HepG2 (cell line): ENCODE data around the gene SSNA1. TPM values are rescaled to one million over a fixed set of nuclear protein-coding genes. Genes with fewer than 3 reads are reported as not detected.

Experiments
- AKAP8 ChIP-seq: sonication (generic); formaldehyde crosslinking; IDR thresholded peaks from 2 replicates; pipeline ENCODE4 v1.5.1; 2020; ENCODE audit warnings: mild to moderate bottlenecking, missing genetic modification reagents
- E2F1 ChIP-seq: sonication (generic); formaldehyde crosslinking; IDR thresholded peaks from 2 replicates; pipeline ENCODE4 v1.5.0; 2020; ENCODE audit warnings: missing genetic modification reagents
- ELF1 ChIP-seq: sonication (generic); formaldehyde crosslinking; IDR thresholded peaks from 2 replicates; pipeline ENCODE4 v1.4.0; 2020; ENCODE audit warnings: missing genetic modification reagents
- FLYWCH1 ChIP-seq: sonication (generic); formaldehyde crosslinking; IDR thresholded peaks from 2 replicates; pipeline ENCODE4 v1.8.1; 2023; ENCODE audit warnings: mild to moderate bottlenecking, missing genetic modification reagents
- GPBP1L1 ChIP-seq: sonication (generic); formaldehyde crosslinking; IDR thresholded peaks from 2 replicates; pipeline ENCODE4 v1.5.0; 2020; ENCODE audit warnings: mild to moderate bottlenecking, missing genetic modification reagents
- HNRNPL ChIP-seq: fragments of 200-400 bp; formaldehyde crosslinking; IDR thresholded peaks from 2 replicates; pipeline ENCODE4 v1.6.1; 2017; ENCODE audit warnings: mild to moderate bottlenecking, low read depth, low read length
- IRF2 ChIP-seq: IDR thresholded peaks from 2 replicates; pipeline ENCODE4 v1.6.1; 2018; ENCODE audit warnings: missing genetic modification reagents, missing compliant biosample characterization
- NFYB ChIP-seq: sonication (generic); formaldehyde crosslinking; IDR thresholded peaks from 2 replicates; pipeline ENCODE4 v1.4.0; 2020; ENCODE audit warnings: missing genetic modification reagents
- RARA ChIP-seq: IDR thresholded peaks from 2 replicates; pipeline ENCODE4 v1.6.1; 2016; ENCODE audit warnings: missing genetic modification reagents, missing compliant biosample characterization
- REST ChIP-seq, 2 experiments: IDR thresholded peaks; 2 replicates each; pipeline ENCODE4 v1.6.1; 2011 to 2012; ENCODE audit warnings: low read length in 2 of 2, borderline replicate concordance in 1 of 2, low read depth in 1 of 2, mild to moderate bottlenecking in 1 of 2, moderate library complexity in 1 of 2
- RXRB ChIP-seq: IDR thresholded peaks from 2 replicates; pipeline ENCODE4 v1.6.1; 2016; ENCODE audit warnings: borderline replicate concordance, missing genetic modification reagents, missing compliant biosample characterization
- SALL1 ChIP-seq: sonication (generic); formaldehyde crosslinking; IDR thresholded peaks from 2 replicates; pipeline ENCODE4 v1.8.0; 2022; ENCODE audit warnings: mild to moderate bottlenecking, missing genetic modification reagents
- TAF15 ChIP-seq: fragments of 200-400 bp; formaldehyde crosslinking; IDR thresholded peaks from one replicate; pipeline ENCODE4 v1.6.1; 2018; ENCODE audit warnings: mild to moderate bottlenecking, low read depth, low read length; ENCODE audit not compliant: poor library complexity, severe bottlenecking
- TGIF2 ChIP-seq: IDR thresholded peaks from 2 replicates; pipeline ENCODE4 v1.6.1; 2016; ENCODE audit warnings: control low read depth, missing compliant biosample characterization
- ZBTB7B ChIP-seq: sonication (generic); formaldehyde crosslinking; IDR thresholded peaks from 2 replicates; pipeline ENCODE4 v1.4.0; 2020; ENCODE audit warnings: missing genetic modification reagents
- ZNF441 ChIP-seq: sonication (generic); formaldehyde crosslinking; IDR thresholded peaks from 2 replicates; pipeline ENCODE4 v1.7.0; 2021; ENCODE audit warnings: missing genetic modification reagents, borderline replicate concordance
- ZNF558 ChIP-seq: sonication (generic); formaldehyde crosslinking; IDR thresholded peaks from 2 replicates; pipeline ENCODE4 v1.9.0; 2022; ENCODE audit warnings: mild to moderate bottlenecking, missing genetic modification reagents, borderline replicate concordance
- ZNF678 ChIP-seq: sonication (generic); formaldehyde crosslinking; IDR thresholded peaks from 2 replicates; pipeline ENCODE4 v1.4.0; 2020; ENCODE audit warnings: mild to moderate bottlenecking, missing genetic modification reagents
- ZNF879 ChIP-seq: sonication (generic); formaldehyde crosslinking; IDR thresholded peaks from 2 replicates; pipeline ENCODE4 v1.8.1; 2023; ENCODE audit warnings: missing genetic modification reagents
- polyA plus RNA-seq, 8 experiments: library from polyadenylated mRNA; depleted of rRNA in 3 of 8; stranded (reverse) in 7 of 8; unstranded in 1 of 8; fragments of >200 nt; fragmentation: Illumina TruSeq in 4 of 8; extraction: Trizol in 4 of 8; gene quantifications; 2 replicates each; pipeline versions ENCODE4 v1.2.1 to v1.2.3, GENCODE V29; 2011 to 2016; ENCODE audit warnings: low read depth in 4 of 8, missing spikeins in 1 of 8, mixed read lengths in 1 of 8; ENCODE audit not compliant: insufficient read depth in 1 of 8
- total RNA-seq, 5 experiments: library from RNA; depleted of rRNA; stranded (reverse); fragments of >200 nt; fragmentation: Illumina TruSeq; extraction: Trizol; gene quantifications; 2 replicates each; pipeline ENCODE4 v1.2.3, GENCODE V29; 2016; ENCODE audit warnings: low read depth in 1 of 5
- TF ChIP-seq, protein P1 (sequence below): sonication (generic); formaldehyde crosslinking; IDR thresholded peaks from 2 replicates; pipeline ENCODE4 v1.9.0; 2021; ENCODE audit warnings: missing genetic modification reagents, borderline replicate concordance

The SSNA1 gene
- total and polyA plus RNA-seq, 2 of the 13 experiments (the other 11 are each of a cell fraction or from before 2014, with no cell fraction given): 35.9 to 49.4 TPM

DNA sequence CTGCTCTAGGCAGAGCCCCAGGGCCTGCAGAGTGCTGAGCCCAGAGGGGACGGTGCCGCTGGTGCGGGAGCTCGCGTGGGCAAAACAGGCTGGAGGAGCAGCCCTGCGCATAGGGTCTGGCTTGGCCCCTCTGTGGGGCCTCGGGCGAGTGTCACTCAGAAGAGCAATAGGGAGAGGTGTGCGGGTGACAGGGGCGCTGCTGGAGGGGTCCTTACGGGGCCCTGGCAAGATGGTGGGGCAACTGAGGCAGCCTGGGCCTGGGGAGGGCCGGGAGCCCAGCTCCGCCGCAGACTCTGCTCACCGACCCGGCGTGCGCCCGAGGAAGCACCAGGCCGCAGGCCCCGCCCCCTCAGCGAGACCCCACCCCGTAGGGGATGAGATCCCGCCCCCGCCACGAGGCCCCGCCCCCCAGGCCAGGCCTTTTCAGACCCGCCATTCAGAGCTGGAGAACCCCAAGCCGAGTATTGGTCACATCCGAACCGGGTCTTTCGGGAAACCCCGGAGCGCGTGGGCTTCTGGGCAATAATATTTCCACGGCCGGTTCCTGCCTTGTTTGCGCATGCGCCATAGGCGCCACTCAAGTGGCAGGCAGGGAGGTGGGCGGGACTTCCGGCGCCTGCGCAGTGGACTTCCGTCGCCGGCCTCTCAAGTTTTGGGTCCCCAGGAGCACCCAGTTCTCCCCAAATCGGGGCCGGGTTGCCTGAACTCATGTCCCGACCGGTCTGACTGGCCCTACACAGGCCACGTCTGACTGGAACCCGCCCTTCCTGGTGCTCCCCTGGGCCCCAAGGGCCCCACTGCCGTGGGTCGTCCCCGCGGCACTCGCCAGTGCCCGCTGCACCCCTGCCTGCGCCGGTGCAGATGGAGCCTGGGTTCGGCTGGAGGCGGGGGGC, 34.8 kb downstream of the SSNA1 start (continued):
- TF ChIP-seq HNRNPL (0 out of 2 replicates have a peak, but pooled peaks have one; percentile 16), RXRB (CRISPR knock-in tag) (peak; percentile 15; the same call in 1 of the 2 replicates), ZNF441 (CRISPR knock-in tag) (no peak; the same call in 1 of the 2 replicates), FLYWCH1 (CRISPR knock-in tag) (no peak), TGIF2 (CRISPR knock-in tag) (no peak), ZNF558 (CRISPR knock-in tag) (0 out of 2 replicates have a peak, but pooled peaks have one; percentile 33), AKAP8 (peak; percentile 79), REST (IDR thresholded peaks at IDR 0.05; ENCODE audit: borderline replicate concordance in 1 of 2, low read depth in 1 of 2, low read length in 2 of 2) (no peak), E2F1 (CRISPR knock-in tag) (no peak), IRF2 (CRISPR knock-in tag) (no peak; the same call in 1 of the 2 replicates), ELF1 (peak; percentile 73), ZNF879 (CRISPR knock-in tag) (no peak), RARA (0 out of 2 replicates have a peak, but pooled peaks have one; percentile 2), TAF15 (peak; percentile 38), ZNF678 (0 out of 2 replicates have a peak, but pooled peaks have one; percentile 49), GPBP1L1 (no peak), SALL1 (CRISPR knock-in tag) (peak; percentile 46), NFYB (CRISPR knock-in tag) (peak; percentile 70), ZBTB7B (CRISPR knock-in tag) (0 out of 2 replicates have a peak, but pooled peaks have one; percentile 14)
- TF ChIP-seq, protein P1, sequence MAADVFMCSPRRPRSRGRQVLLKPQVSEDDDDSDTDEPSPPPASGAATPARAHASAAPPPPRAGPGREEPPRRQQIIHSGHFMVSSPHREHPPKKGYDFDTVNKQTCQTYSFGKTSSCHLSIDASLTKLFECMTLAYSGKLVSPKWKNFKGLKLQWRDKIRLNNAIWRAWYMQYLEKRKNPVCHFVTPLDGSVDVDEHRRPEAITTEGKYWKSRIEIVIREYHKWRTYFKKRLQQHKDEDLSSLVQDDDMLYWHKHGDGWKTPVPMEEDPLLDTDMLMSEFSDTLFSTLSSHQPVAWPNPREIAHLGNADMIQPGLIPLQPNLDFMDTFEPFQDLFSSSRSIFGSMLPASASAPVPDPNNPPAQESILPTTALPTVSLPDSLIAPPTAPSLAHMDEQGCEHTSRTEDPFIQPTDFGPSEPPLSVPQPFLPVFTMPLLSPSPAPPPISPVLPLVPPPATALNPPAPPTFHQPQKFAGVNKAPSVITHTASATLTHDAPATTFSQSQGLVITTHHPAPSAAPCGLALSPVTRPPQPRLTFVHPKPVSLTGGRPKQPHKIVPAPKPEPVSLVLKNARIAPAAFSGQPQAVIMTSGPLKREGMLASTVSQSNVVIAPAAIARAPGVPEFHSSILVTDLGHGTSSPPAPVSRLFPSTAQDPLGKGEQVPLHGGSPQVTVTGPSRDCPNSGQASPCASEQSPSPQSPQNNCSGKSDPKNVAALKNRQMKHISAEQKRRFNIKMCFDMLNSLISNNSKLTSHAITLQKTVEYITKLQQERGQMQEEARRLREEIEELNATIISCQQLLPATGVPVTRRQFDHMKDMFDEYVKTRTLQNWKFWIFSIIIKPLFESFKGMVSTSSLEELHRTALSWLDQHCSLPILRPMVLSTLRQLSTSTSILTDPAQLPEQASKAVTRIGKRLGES (CRISPR knock-in tag): 0 out of 2 replicates have a peak, but pooled peaks have one; percentile 26
